Activated CD4-positive, alpha-beta T cell treated with anti-CD3 and anti-CD28 coated beads for 4 hours (primary cell): Measurements from ENCODE around the gene MICAL2.

Source experiments
- DNase-seq, 2 donors: peaks; one replicate each; pipeline ENCODE4 v3.0.0-alpha.2; 2020

The MICAL2 gene

GRCh38 chr11:12253843-12254281 lies 143.5 kb downstream of the MICAL2 start:
- no peak for DNase-seq

GRCh38 chr11:12258451-12258850 lies 148.1 kb downstream of the MICAL2 start:
- no peak for DNase-seq

- no peak for DNase-seq
Measured at GRCh38 chr11:12259956-12260355, 149.6 kb downstream of the MICAL2 start.

GRCh38 chr11:12260731-12261521 lies 150.5 kb downstream of the MICAL2 start:
- no peak for DNase-seq

GRCh38 chr11:12261551-12261950 lies 151.2 kb downstream of the MICAL2 start:
- DNase-seq: no peak

GRCh38 chr11:12263141-12263693 lies 152.8 kb downstream of the MICAL2 start:
- no peak for DNase-seq

- no peak for DNase-seq
Measured at GRCh38 chr11:12264361-12264760, 154.0 kb downstream of the MICAL2 start.

- DNase-seq: no peak
Measured at GRCh38 chr11:12266132-12266531, 155.7 kb downstream of the MICAL2 start.

- DNase-seq: no peak
Measured at GRCh38 chr11:12266943-12267342, 156.6 kb downstream of the MICAL2 start.

- DNase-seq: no peak
Measured at GRCh38 chr11:12267921-12268320, 157.5 kb downstream of the MICAL2 start.

- DNase-seq: no peak
Measured at GRCh38 chr11:12269104-12269441, 158.7 kb downstream of the MICAL2 start.

- DNase-seq: no peak
Measured at GRCh38 chr11:12269446-12270214, 159.2 kb downstream of the MICAL2 start.

- no peak for DNase-seq
Measured at GRCh38 chr11:12270215-12270797, 159.9 kb downstream of the MICAL2 start.

GRCh38 chr11:12270817-12271216 lies 160.4 kb downstream of the MICAL2 start:
- DNase-seq: no peak

GRCh38 chr11:12271241-12271640 lies 160.9 kb downstream of the MICAL2 start:
- DNase-seq: no peak

GRCh38 chr11:12271826-12272366 lies 161.5 kb downstream of the MICAL2 start:
- no peak for DNase-seq

GRCh38 chr11:12272821-12273617 lies 162.6 kb downstream of the MICAL2 start:
- no peak for DNase-seq

- DNase-seq: no peak
Measured at GRCh38 chr11:12273618-12273995, 163.2 kb downstream of the MICAL2 start.

- no peak for DNase-seq
Measured at GRCh38 chr11:12274056-12274455, 163.7 kb downstream of the MICAL2 start.

GRCh38 chr11:12274558-12275197 lies 164.3 kb downstream of the MICAL2 start:
- DNase-seq: no peak

GRCh38 chr11:12275818-12276217 lies 165.4 kb downstream of the MICAL2 start:
- DNase-seq: no peak

- DNase-seq: no peak
Measured at GRCh38 chr11:12276356-12276755, 166.0 kb downstream of the MICAL2 start.
